ENCODE data around the gene ADRA2C. TPM values are rescaled to one million over a fixed set of nuclear protein-coding genes. Genes with fewer than 3 reads are reported as not detected.

Gene ADRA2C
- total and polyA plus RNA-seq, 2 experiments from 2014 or later, result 6.3 to 7.7 TPM

DNA sequence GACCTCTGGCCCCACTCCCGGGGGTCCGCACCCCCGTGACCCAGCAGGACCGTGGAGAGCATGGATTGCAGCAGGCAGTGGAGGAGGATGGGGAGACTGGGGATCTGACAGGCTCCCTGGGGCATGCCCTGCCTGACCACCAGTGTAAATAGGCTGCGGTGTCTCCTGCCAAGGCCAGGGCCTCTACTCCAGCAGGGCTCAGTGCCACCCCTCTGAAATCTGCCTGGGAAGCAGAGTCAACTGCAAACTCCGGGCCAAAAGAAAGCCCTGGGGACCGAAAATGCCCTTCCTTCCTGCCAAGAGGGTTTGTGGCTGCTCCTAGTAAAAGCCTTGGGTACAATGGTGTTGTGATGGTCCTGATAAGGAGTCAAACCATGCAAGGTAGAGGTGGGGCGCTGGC lies 6.4 kb downstream of the ADRA2C start:
- WGBS (ENCODE audit: low lambda C conversion rate, missing lambda C conversion rate), result 91% methylated on average over 8 of the region's 8 CpGs
- H2AFZ ChIP-seq, result no peak overlapping the region
- H3K9me3 ChIP-seq (ENCODE audit: low read depth), result no peaks in the 10 kb centered on the region
- no peak for DNase-seq (ENCODE audit: low spot score)
- H3K4me3 ChIP-seq, result no peak overlapping the region
- peaks cover 28% of the 10 kb centered on the region for H3K27me3 ChIP-seq
- no peak for TF ChIP-seq EZH2phosphoT487 (IDR thresholded peaks at IDR 0.05; ENCODE audit: low read depth, severe bottlenecking, unreplicated experiment)
- TF ChIP-seq, protein P1, sequence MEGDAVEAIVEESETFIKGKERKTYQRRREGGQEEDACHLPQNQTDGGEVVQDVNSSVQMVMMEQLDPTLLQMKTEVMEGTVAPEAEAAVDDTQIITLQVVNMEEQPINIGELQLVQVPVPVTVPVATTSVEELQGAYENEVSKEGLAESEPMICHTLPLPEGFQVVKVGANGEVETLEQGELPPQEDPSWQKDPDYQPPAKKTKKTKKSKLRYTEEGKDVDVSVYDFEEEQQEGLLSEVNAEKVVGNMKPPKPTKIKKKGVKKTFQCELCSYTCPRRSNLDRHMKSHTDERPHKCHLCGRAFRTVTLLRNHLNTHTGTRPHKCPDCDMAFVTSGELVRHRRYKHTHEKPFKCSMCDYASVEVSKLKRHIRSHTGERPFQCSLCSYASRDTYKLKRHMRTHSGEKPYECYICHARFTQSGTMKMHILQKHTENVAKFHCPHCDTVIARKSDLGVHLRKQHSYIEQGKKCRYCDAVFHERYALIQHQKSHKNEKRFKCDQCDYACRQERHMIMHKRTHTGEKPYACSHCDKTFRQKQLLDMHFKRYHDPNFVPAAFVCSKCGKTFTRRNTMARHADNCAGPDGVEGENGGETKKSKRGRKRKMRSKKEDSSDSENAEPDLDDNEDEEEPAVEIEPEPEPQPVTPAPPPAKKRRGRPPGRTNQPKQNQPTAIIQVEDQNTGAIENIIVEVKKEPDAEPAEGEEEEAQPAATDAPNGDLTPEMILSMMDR (IDR thresholded peaks at IDR 0.05; ENCODE audit: poor library complexity), result no peak
- TF ChIP-seq EZH2 (IDR thresholded peaks at IDR 0.05; ENCODE audit: borderline replicate concordance), result no peak
- H3K9me2 ChIP-seq (replicated peaks; ENCODE audit: insufficient read depth), result no peaks in the 10 kb centered on the region
- H3K36me3 ChIP-seq (replicated peaks; ENCODE audit: insufficient read depth, low read depth), result no peaks in the 10 kb centered on the region
- H3K4me1 ChIP-seq (ENCODE audit: insufficient read depth), result no peaks in the 10 kb centered on the region
- H4K20me1 ChIP-seq (ENCODE audit: insufficient read depth, poor library complexity, severe bottlenecking), result no peaks in the 10 kb centered on the region
- H3K4me2 ChIP-seq, result no peak overlapping the region
- H3K27ac ChIP-seq, result no peak overlapping the region
- no peaks in the 10 kb centered on the region for H3K79me2 ChIP-seq

DNA sequence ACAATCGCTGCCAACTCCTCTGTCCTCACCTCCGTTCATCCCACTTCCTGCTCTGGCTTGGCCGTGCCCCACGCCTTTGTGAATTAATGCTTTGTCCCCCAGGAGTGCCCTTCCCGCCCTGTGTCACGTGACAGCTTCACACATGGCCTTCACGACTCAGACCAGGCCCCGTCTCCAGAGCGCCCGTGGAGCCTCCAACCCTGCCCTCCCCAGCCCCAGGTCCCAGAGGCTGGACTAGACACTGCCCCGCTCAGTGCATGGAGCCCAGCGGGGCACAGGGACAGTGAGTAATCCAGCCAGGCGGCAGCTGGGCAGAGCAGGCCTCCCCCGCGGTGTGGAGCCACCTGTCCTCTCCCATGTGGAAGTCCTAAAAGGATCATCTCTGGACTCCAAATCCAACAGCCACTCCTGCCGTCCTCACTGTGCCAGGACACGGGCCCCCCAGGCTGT lies 7.4 kb downstream of the ADRA2C start:
- 85% methylated on average over 16 of the region's 17 CpGs for WGBS (ENCODE audit: low lambda C conversion rate, missing lambda C conversion rate)
- H3K27ac ChIP-seq, result no peak overlapping the region
- TF ChIP-seq EZH2phosphoT487 (IDR thresholded peaks at IDR 0.05; ENCODE audit: low read depth, severe bottlenecking, unreplicated experiment) (no peak), EZH2 (IDR thresholded peaks at IDR 0.05; ENCODE audit: borderline replicate concordance) (no peak)
- TF ChIP-seq, protein P1 (IDR thresholded peaks at IDR 0.05; ENCODE audit: poor library complexity), result no peak

DNA sequence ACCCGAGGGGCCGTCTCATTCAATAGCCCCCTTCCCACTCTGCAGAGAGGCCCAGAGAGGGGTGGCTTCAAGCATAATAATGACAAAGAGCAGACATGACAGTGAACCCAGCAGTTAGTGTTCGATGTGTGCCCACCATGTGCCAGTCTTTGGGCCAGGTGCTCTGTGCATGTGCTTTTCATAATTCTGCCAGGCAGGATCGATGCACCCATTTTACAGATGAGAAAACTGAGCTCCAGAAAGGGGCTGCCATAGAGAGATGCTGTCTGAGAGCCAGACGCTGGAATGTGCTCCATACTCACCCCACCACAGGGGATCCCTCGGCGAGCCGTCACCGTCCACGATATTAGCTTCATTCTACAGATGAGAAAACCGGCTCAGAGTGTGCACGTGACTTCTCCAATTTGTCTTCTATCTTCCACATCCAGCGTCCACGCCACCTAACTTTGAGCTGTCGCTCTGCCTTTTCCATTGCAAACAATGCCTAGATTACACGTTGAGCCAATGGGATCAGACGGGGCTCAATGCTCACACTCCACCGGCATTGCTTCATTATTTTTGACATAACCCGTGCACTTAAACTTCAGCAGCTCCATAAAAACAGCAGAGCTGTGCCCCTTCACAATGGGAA lies 8.2 kb downstream of the ADRA2C start:
- 81% methylated on average over 19 of the region's 19 CpGs for WGBS (ENCODE audit: low lambda C conversion rate, missing lambda C conversion rate)

More for the DNA sequence above, 7.4 kb downstream of the ADRA2C start:
- no peaks in the 10 kb centered on the region for H3K4me1 ChIP-seq (ENCODE audit: insufficient read depth)
- no peaks in the 10 kb centered on the region for H3K9me3 ChIP-seq (ENCODE audit: low read depth)
- no peaks in the 10 kb centered on the region for H3K79me2 ChIP-seq
- H3K4me3 ChIP-seq, result no peak overlapping the region
- no peak for DNase-seq (ENCODE audit: low spot score)
- no peaks in the 10 kb centered on the region for H3K9me2 ChIP-seq (replicated peaks; ENCODE audit: insufficient read depth)
- no peak overlapping the region for H3K4me2 ChIP-seq
- H3K27me3 ChIP-seq, result peaks cover 20% of the 10 kb centered on the region
- H3K36me3 ChIP-seq (replicated peaks; ENCODE audit: insufficient read depth, low read depth), result no peaks in the 10 kb centered on the region
- H4K20me1 ChIP-seq (ENCODE audit: insufficient read depth, poor library complexity, severe bottlenecking), result no peaks in the 10 kb centered on the region
- no peak overlapping the region for H2AFZ ChIP-seq

More for the DNA sequence above, 8.2 kb downstream of the ADRA2C start:
- no peaks in the 10 kb centered on the region for H3K79me2 ChIP-seq
- no peaks in the 10 kb centered on the region for H3K36me3 ChIP-seq (replicated peaks; ENCODE audit: insufficient read depth, low read depth)
- no peak overlapping the region for H2AFZ ChIP-seq
- peaks cover 14% of the 10 kb centered on the region for H3K27me3 ChIP-seq
- DNase-seq (ENCODE audit: low spot score), result no peak
- H3K4me1 ChIP-seq (ENCODE audit: insufficient read depth), result no peaks in the 10 kb centered on the region
- no peak overlapping the region for H3K4me3 ChIP-seq
- H3K27ac ChIP-seq, result no peak overlapping the region
- no peaks in the 10 kb centered on the region for H3K9me2 ChIP-seq (replicated peaks; ENCODE audit: insufficient read depth)
- no peak overlapping the region for H3K4me2 ChIP-seq
- TF ChIP-seq EZH2 (IDR thresholded peaks at IDR 0.05; ENCODE audit: borderline replicate concordance) (no peak), EZH2phosphoT487 (IDR thresholded peaks at IDR 0.05; ENCODE audit: low read depth, severe bottlenecking, unreplicated experiment) (no peak)
- TF ChIP-seq, protein P1 (IDR thresholded peaks at IDR 0.05; ENCODE audit: poor library complexity), result no peak
- H3K9me3 ChIP-seq (ENCODE audit: low read depth), result no peaks in the 10 kb centered on the region
- no peaks in the 10 kb centered on the region for H4K20me1 ChIP-seq (ENCODE audit: insufficient read depth, poor library complexity, severe bottlenecking)

Data from hepatocyte (in vitro differentiated cells).